Mesothelial cell of epicardium (in vitro differentiated cells): ENCODE results near the gene MRPS34. TPM values are rescaled to one million over a fixed set of nuclear protein-coding genes. Genes with fewer than 3 reads are reported as not detected.

ENCODE experiments used
- DNase-seq, 2 experiments: peaks; one replicate each; pipeline ENCODE4 v3.0.0; 2021; ENCODE audit warnings: low spot score in 2 of 2; ENCODE audit not compliant: unreplicated experiment in 2 of 2
- H3K27ac Mint-ChIP-seq: 2 replicates; pipeline ENCODE4 v1.8.0; 2021; ENCODE audit warnings: mixed read lengths
- H3K27me3 Mint-ChIP-seq: 2 replicates; pipeline ENCODE4 v1.8.0; 2021; ENCODE audit warnings: low read depth, mixed read lengths
- H3K36me3 Mint-ChIP-seq: 2 replicates; pipeline ENCODE4 v1.8.0; 2021; ENCODE audit warnings: mixed read lengths
- H3K4me1 Mint-ChIP-seq: 2 replicates; pipeline ENCODE4 v1.8.0; 2021; ENCODE audit warnings: mixed read lengths
- H3K4me3 Mint-ChIP-seq: 2 replicates; pipeline ENCODE4 v1.8.0; 2021; ENCODE audit warnings: mild to moderate bottlenecking, moderate library complexity, mixed read lengths
- H3K9me3 Mint-ChIP-seq: 2 replicates; pipeline ENCODE4 v1.8.0; 2021; ENCODE audit warnings: mixed read lengths
- CTCF ChIP-seq: fragments of 200-600 bp; sonication (generic); IDR thresholded peaks from one replicate; pipeline ENCODE4 v1.5.0; 2021; ENCODE audit warnings: antibody characterized with exemption; ENCODE audit not compliant: unreplicated experiment
- total RNA-seq: library from RNA; stranded (reverse); gene quantifications from 3 replicates; pipeline ENCODE4 v1.2.1, GENCODE V29; 2021

The MRPS34 gene
- total RNA-seq, 1 donor from 2014 or later, result 62.2 TPM

- Mint-ChIP-seq H3K4me1 (no peaks in the 10 kb centered on the region), H3K9me3 (no peaks in the 10 kb centered on the region), H3K4me3 (no peak overlapping the region), H3K27ac (no peak overlapping the region), H3K36me3 (peaks cover 5% of the 10 kb centered on the region), H3K27me3 (no peaks in the 10 kb centered on the region)
- no peak for TF ChIP-seq CTCF
- no peak for DNase-seq
Measured at GRCh38 chr16:1790261-1790610, 17.3 kb upstream of the MRPS34 start.

GRCh38 chr16:1789643-1790045 is 16.7 kb upstream of the MRPS34 start:
- H3K27ac Mint-ChIP-seq, result no peak overlapping the region
- H3K4me1 Mint-ChIP-seq, result peaks cover 2% of the 10 kb centered on the region
- peak in 1 of 2 experiments; percentile 17 for DNase-seq
- no peak for TF ChIP-seq CTCF
- H3K36me3 Mint-ChIP-seq, result peaks cover 5% of the 10 kb centered on the region
- H3K9me3 Mint-ChIP-seq, result no peaks in the 10 kb centered on the region
- H3K4me3 Mint-ChIP-seq, result no peak overlapping the region
- no peaks in the 10 kb centered on the region for H3K27me3 Mint-ChIP-seq

GRCh38 chr16:1788708-1789100 is 15.8 kb upstream of the MRPS34 start:
- no peak for TF ChIP-seq CTCF
- H3K4me3 Mint-ChIP-seq, result no peak overlapping the region
- H3K27me3 Mint-ChIP-seq, result no peaks in the 10 kb centered on the region
- peaks cover 5% of the 10 kb centered on the region for H3K36me3 Mint-ChIP-seq
- peaks cover 5% of the 10 kb centered on the region for H3K4me1 Mint-ChIP-seq
- no peak overlapping the region for H3K27ac Mint-ChIP-seq
- H3K9me3 Mint-ChIP-seq, result no peaks in the 10 kb centered on the region
- DNase-seq, result peak in 1 of 2 experiments; percentile 18

GRCh38 chr16:1788095-1788707 is 15.3 kb upstream of the MRPS34 start:
- no peak overlapping the region for H3K27ac Mint-ChIP-seq
- H3K27me3 Mint-ChIP-seq, result no peaks in the 10 kb centered on the region
- no peak for TF ChIP-seq CTCF
- peaks cover 5% of the 10 kb centered on the region for H3K36me3 Mint-ChIP-seq
- H3K9me3 Mint-ChIP-seq, result no peaks in the 10 kb centered on the region
- H3K4me3 Mint-ChIP-seq, result no peak overlapping the region
- DNase-seq, result peak in 1 of 2 experiments; percentile 35
- H3K4me1 Mint-ChIP-seq, result peaks cover 8% of the 10 kb centered on the region

GRCh38 chr16:1787322-1788094 is 14.6 kb upstream of the MRPS34 start:
- TF ChIP-seq CTCF, result no peak
- Mint-ChIP-seq H3K36me3 (peaks cover 5% of the 10 kb centered on the region), H3K4me3 (no peak overlapping the region), H3K4me1 (peaks cover 9% of the 10 kb centered on the region), H3K27ac (no peak overlapping the region), H3K9me3 (no peaks in the 10 kb centered on the region), H3K27me3 (no peaks in the 10 kb centered on the region)
- peak in 1 of 2 experiments; percentile 17 for DNase-seq
